ENCODE measurements around the gene MERTK. TPM values are rescaled to one million over a fixed set of nuclear protein-coding genes. Genes with fewer than 3 reads are reported as not detected.

MERTK gene
- total and polyA plus RNA-seq, 2 of the 13 experiments (the other 11 are each of a cell fraction or from before 2014, with no cell fraction given): 37.3 to 44.7 TPM

DNA sequence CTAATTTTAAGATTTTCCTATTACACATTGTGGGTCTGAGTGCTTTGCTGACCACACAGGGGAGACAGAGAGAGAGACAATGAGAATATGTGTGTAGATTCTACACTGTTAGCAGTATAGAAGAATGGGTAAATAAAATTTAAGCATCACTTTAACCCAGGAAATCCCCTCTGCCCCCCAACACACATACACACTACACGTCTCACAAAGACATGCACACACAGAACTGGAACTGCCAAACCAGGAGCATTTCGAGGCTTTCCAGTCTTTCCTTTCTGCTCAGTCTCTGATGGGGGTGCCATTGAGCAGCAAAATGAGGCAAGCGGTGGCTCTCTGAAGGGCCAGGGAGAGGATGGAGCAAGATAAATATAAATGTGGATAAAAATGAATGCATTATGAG, 2.5 kb downstream of the MERTK start (continued):
- TF ChIP-seq, protein P1, sequence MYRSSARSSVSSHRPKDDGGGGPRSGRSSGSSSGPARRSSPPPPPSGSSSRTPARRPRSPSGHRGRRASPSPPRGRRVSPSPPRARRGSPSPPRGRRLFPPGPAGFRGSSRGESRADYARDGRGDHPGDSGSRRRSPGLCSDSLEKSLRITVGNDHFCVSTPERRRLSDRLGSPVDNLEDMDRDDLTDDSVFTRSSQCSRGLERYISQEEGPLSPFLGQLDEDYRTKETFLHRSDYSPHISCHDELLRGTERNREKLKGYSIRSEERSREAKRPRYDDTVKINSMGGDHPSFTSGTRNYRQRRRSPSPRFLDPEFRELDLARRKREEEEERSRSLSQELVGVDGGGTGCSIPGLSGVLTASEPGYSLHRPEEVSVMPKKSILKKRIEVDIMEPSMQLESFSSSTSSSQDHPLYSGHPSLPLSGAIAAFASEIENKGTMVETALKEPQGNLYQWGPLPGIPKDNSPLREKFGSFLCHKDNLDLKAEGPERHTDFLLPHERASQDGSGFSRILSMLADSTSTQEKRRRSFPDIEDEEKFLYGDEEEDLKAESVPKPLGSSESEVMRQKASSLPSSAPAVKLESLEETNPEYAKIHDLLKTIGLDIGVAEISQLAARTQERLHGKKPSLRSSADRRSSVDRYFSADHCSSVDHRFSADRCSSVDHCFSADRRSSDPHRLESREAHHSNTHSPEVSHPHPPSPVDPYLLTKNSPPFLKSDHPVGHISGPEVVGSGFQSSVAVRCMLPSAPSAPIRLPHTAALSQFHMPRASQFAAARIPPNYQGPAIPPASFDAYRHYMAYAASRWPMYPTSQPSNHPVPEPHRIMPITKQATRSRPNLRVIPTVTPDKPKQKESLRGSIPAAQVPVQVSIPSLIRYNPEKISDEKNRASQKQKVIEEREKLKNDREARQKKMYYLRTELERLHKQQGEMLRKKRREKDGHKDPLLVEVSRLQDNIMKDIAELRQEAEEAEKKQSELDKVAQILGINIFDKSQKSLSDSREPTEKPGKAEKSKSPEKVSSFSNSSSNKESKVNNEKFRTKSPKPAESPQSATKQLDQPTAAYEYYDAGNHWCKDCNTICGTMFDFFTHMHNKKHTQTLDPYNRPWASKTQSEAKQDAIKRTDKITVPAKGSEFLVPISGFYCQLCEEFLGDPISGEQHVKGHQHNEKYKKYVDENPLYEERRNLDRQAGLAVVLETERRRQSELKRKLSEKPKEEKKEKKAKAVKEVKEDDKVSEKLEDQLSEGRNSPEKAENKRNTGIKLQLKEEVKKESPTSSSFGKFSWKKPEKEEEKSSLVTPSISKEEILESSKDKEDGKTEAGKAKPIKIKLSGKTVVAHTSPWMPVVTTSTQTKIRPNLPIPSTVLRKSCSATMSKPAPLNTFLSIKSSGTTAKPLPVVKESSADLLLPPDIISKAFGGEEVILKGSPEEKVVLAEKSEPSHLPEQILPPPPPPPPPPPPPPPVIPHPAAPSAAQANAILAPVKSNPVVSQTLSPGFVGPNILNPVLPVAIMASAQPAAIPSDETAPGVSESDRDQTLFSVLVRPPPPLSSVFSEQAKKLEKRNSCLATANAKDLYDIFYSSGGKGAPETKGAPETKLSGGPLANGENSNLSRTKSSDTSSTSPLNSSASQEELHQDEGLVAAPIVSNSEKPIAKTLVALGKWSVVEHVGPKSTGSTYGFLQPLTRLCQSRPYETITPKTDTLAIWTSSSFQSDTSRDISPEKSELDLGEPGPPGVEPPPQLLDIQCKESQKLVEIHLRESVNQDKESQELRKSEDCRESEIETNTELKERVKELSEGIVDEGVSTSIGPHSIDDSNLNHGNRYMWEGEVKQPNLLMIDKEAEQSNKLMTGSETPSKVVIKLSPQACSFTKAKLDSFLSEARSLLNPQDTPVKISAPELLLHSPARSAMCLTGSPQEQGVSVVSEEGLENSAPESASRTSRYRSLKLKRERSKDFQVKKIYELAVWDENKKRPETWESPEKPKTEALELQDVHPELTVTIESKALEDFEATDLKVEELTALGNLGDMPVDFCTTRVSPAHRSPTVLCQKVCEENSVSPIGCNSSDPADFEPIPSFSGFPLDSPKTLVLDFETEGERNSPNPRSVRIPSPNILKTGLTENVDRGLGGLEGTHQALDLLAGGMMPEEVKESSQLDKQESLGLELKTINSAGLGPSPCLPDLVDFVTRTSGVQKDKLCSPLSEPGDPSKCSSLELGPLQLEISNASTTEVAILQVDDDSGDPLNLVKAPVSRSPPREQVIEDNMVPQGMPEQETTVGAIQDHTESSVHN (CRISPR knock-in tag; IDR thresholded peaks at IDR 0.05): no peak
- peak; percentile 54; the same call in 1 of the 2 replicates for TF ChIP-seq RBFOX2 (IDR thresholded peaks at IDR 0.05; ENCODE audit: low read depth, low read length)

DNA sequence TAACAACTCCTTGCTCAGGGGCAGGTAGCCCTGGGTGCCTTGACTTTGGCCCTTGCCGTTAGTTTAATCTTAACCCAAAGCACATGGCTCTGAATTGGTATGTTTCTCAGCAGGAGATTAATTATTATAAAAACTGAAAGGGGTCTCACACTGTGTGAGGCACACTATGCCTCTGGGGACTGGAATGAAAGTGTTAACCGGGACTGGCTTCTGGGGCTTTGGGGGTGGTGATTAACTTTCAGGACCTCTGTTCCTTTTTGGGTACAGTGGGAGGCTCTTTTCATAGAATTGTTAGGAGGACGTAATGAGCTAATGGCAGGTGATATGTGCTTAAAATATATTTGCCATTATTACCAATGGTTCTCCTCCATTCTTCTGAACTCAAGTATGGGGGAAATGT, 5.1 kb downstream of the MERTK start:
- intact Hi-C loops (cut with micrococcal nuclease; ENCODE audit: unreplicated experiment): no loop called here
- ChIA-PET CTCF (ENCODE audit: low intra/inter-chr PET ratio, low total read pairs) (no interaction called here), POLR2A (no interaction called here)
- no peak for DNase-seq (ENCODE audit: low spot score)
- Histone ChIP-seq H3K4me2 (ENCODE audit: low read depth, low read length) (no peak overlapping the region), H3K27ac (ENCODE audit: extremely low read length, insufficient read depth, low read length) (no peak overlapping the region), H3K4me1 (ENCODE audit: insufficient read depth, low read length) (peaks cover 89% of the 10 kb centered on the region), H3K9me3 (ENCODE audit: low read length) (no peaks in the 10 kb centered on the region), H3K9ac (ENCODE audit: insufficient read depth, low read depth, low read length) (no peak overlapping the region), H2AFZ (ENCODE audit: low read length) (no peak overlapping the region), H3K79me2 (ENCODE audit: insufficient read depth, low read length) (peaks cover 90% of the 10 kb centered on the region), H3K4me3 (replicated peaks in 1 of 3; ENCODE audit: insufficient read depth in 1 of 3, low read depth in 2 of 3, low read length in 3 of 3) (no peak overlapping the region), H3K36me3 (replicated peaks in 1 of 2; ENCODE audit: control insufficient read depth in 1 of 2, insufficient read depth in 2 of 2, low read length in 2 of 2) (peaks cover 3 to 7% of the 10 kb centered on the region in 2 experiments; a peak in 2 of 5 replicates), H3K27me3 (ENCODE audit: control insufficient read depth in 1 of 2, insufficient read depth in 2 of 2, low read length in 2 of 2) (no peaks in the 10 kb centered on the region; a peak in 1 of 5 replicates), H4K20me1 (ENCODE audit: insufficient read depth, low read length) (no peaks in the 10 kb centered on the region)
- ATAC-seq: no peak
- in situ Hi-C loops (cut with HindIII; ENCODE audit: extremely low pct_ligation_motif_present, low pct_unique_long_range_greater_than_20kb): no loop called here
- WGBS (ENCODE audit: low lambda C conversion rate): 94% methylated on average over 3 of the region's 3 CpGs
- no peak for TF ChIP-seq TSC22D2 (CRISPR knock-in tag; IDR thresholded peaks at IDR 0.05; ENCODE audit: borderline replicate concordance)
- no peak for TF ChIP-seq ZNF225 (CRISPR knock-in tag; IDR thresholded peaks at IDR 0.05)
- TF ChIP-seq MZF1 (CRISPR knock-in tag; IDR thresholded peaks at IDR 0.05; ENCODE audit: borderline replicate concordance): no peak
- TF ChIP-seq, protein P2, sequence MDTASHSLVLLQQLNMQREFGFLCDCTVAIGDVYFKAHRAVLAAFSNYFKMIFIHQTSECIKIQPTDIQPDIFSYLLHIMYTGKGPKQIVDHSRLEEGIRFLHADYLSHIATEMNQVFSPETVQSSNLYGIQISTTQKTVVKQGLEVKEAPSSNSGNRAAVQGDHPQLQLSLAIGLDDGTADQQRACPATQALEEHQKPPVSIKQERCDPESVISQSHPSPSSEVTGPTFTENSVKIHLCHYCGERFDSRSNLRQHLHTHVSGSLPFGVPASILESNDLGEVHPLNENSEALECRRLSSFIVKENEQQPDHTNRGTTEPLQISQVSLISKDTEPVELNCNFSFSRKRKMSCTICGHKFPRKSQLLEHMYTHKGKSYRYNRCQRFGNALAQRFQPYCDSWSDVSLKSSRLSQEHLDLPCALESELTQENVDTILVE (CRISPR knock-in tag; IDR thresholded peaks at IDR 0.05): 0 out of 2 replicates have a peak, but pooled peaks have one; percentile 25
- no peak for TF ChIP-seq FOSL1 (CRISPR knock-in tag; IDR thresholded peaks at IDR 0.05; ENCODE audit: borderline replicate concordance)
- TF ChIP-seq ELF3 (CRISPR knock-in tag; IDR thresholded peaks at IDR 0.05): no peak
- TF ChIP-seq POGZ (CRISPR knock-in tag; IDR thresholded peaks at IDR 0.05): no peak
- BruUV-seq (replicated peaks): no TSS peak
- FAIRE-seq: no peak
